Neural progenitor cell (in vitro differentiated cells): ENCODE results near the gene TTC21B.

ENCODE experiments used
- CTCF ChIP-seq: fragments of 200-600 bp; sonication (generic); IDR thresholded peaks from 2 replicates; pipeline ENCODE4 v1.5.1; 2017; ENCODE audit warnings: antibody characterized with exemption, mild to moderate bottlenecking
- EZH2 ChIP-seq: fragments of 200-600 bp; sonication (generic); IDR thresholded peaks from 2 replicates; pipeline ENCODE4 v1.6.1; 2017; ENCODE audit warnings: antibody characterized with exemption, mild to moderate bottlenecking, moderate library complexity
- EZH2phosphoT487 ChIP-seq: fragments of 200-600 bp; sonication (generic); IDR thresholded peaks from 2 replicates; pipeline ENCODE4 v1.6.1; 2017; ENCODE audit warnings: antibody characterized with exemption

GRCh38 chr2:165889158-165889557 is 64.4 kb downstream of the TTC21B start:
- TF ChIP-seq EZH2phosphoT487 (no peak), CTCF (no peak), EZH2 (no peak)
